OCI-LY3 (cell line): Measurements from ENCODE around the gene FCN1.

Source experiments
- H2AFZ ChIP-seq: fragments of 200-600, 300-600 bp; shearing (Covaris generic); 2 replicates; pipeline ENCODE4 v1.6.0; 2014; ENCODE audit warnings: antibody characterized with exemption, low read depth, low read length
- H3K27ac ChIP-seq: fragments of 200-600, 300-600 bp; sonication (generic); 2 replicates; pipeline ENCODE4 v1.5.1; 2014; ENCODE audit warnings: mild to moderate bottlenecking, low read length, moderate library complexity, mixed read lengths
- H3K27me3 ChIP-seq: fragments of 200-600, 300-600 bp; sonication (generic); 2 replicates; pipeline ENCODE4 v1.6.1; 2014; ENCODE audit warnings: low read depth, low read length, mixed read lengths
- H3K36me3 ChIP-seq: fragments of 200-600, 300-600 bp; sonication (generic); replicated peaks from 2 replicates; pipeline ENCODE3; 2014; ENCODE audit warnings: low read depth, low read length, mixed read lengths
- H3K4me1 ChIP-seq: fragments of 300-600, 200-600 bp; sonication (generic); 2 replicates; pipeline ENCODE4 v1.6.1; 2014; ENCODE audit warnings: low read length, mixed read lengths
- H3K4me2 ChIP-seq: fragments of 200-600, 300-600 bp; sonication (generic); 2 replicates; pipeline ENCODE4 v1.6.1; 2014; ENCODE audit warnings: low read length, mixed read lengths
- H3K4me3 ChIP-seq: fragments of 300-600, 200-600 bp; sonication (generic); 2 replicates; pipeline ENCODE4 v1.5.1; 2014; ENCODE audit warnings: antibody characterized with exemption, mild to moderate bottlenecking, low read length, moderate library complexity
- H3K79me2 ChIP-seq: fragments of 300-600, 200-600 bp; shearing (Covaris generic); 2 replicates; pipeline ENCODE4 v1.6.1; 2014; ENCODE audit warnings: mild to moderate bottlenecking, low read length, mixed read lengths
- H3K9ac ChIP-seq: fragments of 300-600, 200-600 bp; shearing (Covaris generic); 2 replicates; pipeline ENCODE4 v1.6.0; 2014; ENCODE audit warnings: mild to moderate bottlenecking, low read length, moderate library complexity
- H3K9me3 ChIP-seq: fragments of 200-600, 300-600 bp; shearing (Covaris generic); 2 replicates; pipeline ENCODE4 v1.6.1; 2014; ENCODE audit warnings: low read length, mixed read lengths; ENCODE audit not compliant: insufficient read depth
- H4K20me1 ChIP-seq: fragments of 200-600, 300-600 bp; sonication (generic); 2 replicates; pipeline ENCODE4 v1.6.1; 2016; ENCODE audit warnings: low read length, mixed read lengths; ENCODE audit not compliant: insufficient read depth
- CTCF ChIP-seq: fragments of 200-600, 300-600 bp; sonication (generic); IDR thresholded peaks from 2 replicates; pipeline ENCODE4 v1.5.1; 2014; ENCODE audit warnings: antibody characterized with exemption, low read length, low read depth
- EZH2phosphoT487 ChIP-seq: fragments of 200-600 bp; shearing (Covaris generic); IDR thresholded peaks from 2 replicates; pipeline ENCODE4 v1.6.1; 2018; ENCODE audit warnings: antibody characterized with exemption, mixed run types, low read depth

Gene FCN1

GRCh38 chr9:134884492-134884891 lies 33.2 kb downstream of the FCN1 start:
- no peak overlapping the region for H3K4me2 ChIP-seq
- H3K9me3 ChIP-seq, result no peaks in the 10 kb centered on the region
- H3K79me2 ChIP-seq, result no peaks in the 10 kb centered on the region
- H3K36me3 ChIP-seq, result no peaks in the 10 kb centered on the region
- H3K4me3 ChIP-seq, result no peak overlapping the region
- no peaks in the 10 kb centered on the region for H4K20me1 ChIP-seq
- TF ChIP-seq CTCF, result no peak
- TF ChIP-seq EZH2phosphoT487, result no peak
- no peak overlapping the region for H2AFZ ChIP-seq
- H3K4me1 ChIP-seq, result no peaks in the 10 kb centered on the region
- H3K27me3 ChIP-seq, result no peaks in the 10 kb centered on the region
- H3K27ac ChIP-seq, result no peak overlapping the region
- H3K9ac ChIP-seq, result no peak overlapping the region

- Histone ChIP-seq H3K4me1 (no peaks in the 10 kb centered on the region), H3K36me3 (no peaks in the 10 kb centered on the region), H3K79me2 (no peaks in the 10 kb centered on the region), H3K27ac (no peak overlapping the region), H3K9ac (no peak overlapping the region), H3K27me3 (no peaks in the 10 kb centered on the region), H3K4me2 (no peak overlapping the region), H4K20me1 (no peaks in the 10 kb centered on the region), H2AFZ (no peak overlapping the region), H3K9me3 (no peaks in the 10 kb centered on the region), H3K4me3 (no peak overlapping the region)
- no peak for TF ChIP-seq CTCF
- no peak for TF ChIP-seq EZH2phosphoT487
Observed at GRCh38 chr9:134883040-134883782, 34.5 kb downstream of the FCN1 start.

GRCh38 chr9:134882204-134882785 lies 35.4 kb downstream of the FCN1 start:
- Histone ChIP-seq H3K27me3 (no peaks in the 10 kb centered on the region), H3K9ac (no peak overlapping the region), H2AFZ (no peak overlapping the region), H4K20me1 (no peaks in the 10 kb centered on the region), H3K4me3 (no peak overlapping the region), H3K36me3 (no peaks in the 10 kb centered on the region), H3K79me2 (no peaks in the 10 kb centered on the region), H3K4me2 (no peak overlapping the region), H3K27ac (no peak overlapping the region), H3K9me3 (no peaks in the 10 kb centered on the region), H3K4me1 (no peaks in the 10 kb centered on the region)
- TF ChIP-seq CTCF, result no peak
- no peak for TF ChIP-seq EZH2phosphoT487

- Histone ChIP-seq H3K27ac (no peak overlapping the region), H3K4me1 (no peaks in the 10 kb centered on the region), H2AFZ (no peak overlapping the region), H3K36me3 (no peaks in the 10 kb centered on the region), H3K27me3 (no peaks in the 10 kb centered on the region), H3K4me3 (no peak overlapping the region), H3K9me3 (no peaks in the 10 kb centered on the region), H3K79me2 (no peaks in the 10 kb centered on the region), H4K20me1 (no peaks in the 10 kb centered on the region), H3K4me2 (no peak overlapping the region), H3K9ac (no peak overlapping the region)
- TF ChIP-seq EZH2phosphoT487 (no peak), CTCF (no peak)
Observed at GRCh38 chr9:134881313-134881670, 36.4 kb downstream of the FCN1 start.
